Peyer's patch (tissue), 4 donors: ENCODE measurements around the gene ADGRL4. TPM values are rescaled to one million over a fixed set of nuclear protein-coding genes. Genes with fewer than 3 reads are reported as not detected.

Experiments used
- DNase-seq, 3 donors: peaks; one replicate each; pipeline ENCODE4 v3.0.0-alpha.2; 2017 to 2019
- H3K27ac ChIP-seq, 4 donors: fragments of 200-600 bp; sonication (generic); one replicate each; pipeline ENCODE4 v1.5.1; 2016 to 2019
- H3K27me3 ChIP-seq, 2 donors: fragments of 200-600 bp; sonication (generic); one replicate each; pipeline ENCODE4 v1.5.1; 2019
- H3K36me3 ChIP-seq, 3 donors: fragments of 200-600 bp; sonication (generic); one replicate each; pipeline ENCODE4 v1.5.1; 2016 to 2019
- H3K4me1 ChIP-seq, 4 donors: fragments of 200-600 bp; sonication (generic); one replicate each; pipeline ENCODE4 v1.5.1; 2016 to 2019
- H3K4me3 ChIP-seq, 4 donors: fragments of 200-600 bp; sonication (generic); 1 replicate in 3 of 4; 2 replicates in 1 of 4; pipeline ENCODE4 v1.5.1; 2016 to 2019; ENCODE audit warnings: mild to moderate bottlenecking in 1 of 4
- H3K9me3 ChIP-seq, 4 donors: fragments of 200-600 bp; sonication (generic); one replicate each; pipeline ENCODE4 v1.5.1; 2016 to 2019; ENCODE audit warnings: mild to moderate bottlenecking in 1 of 4
- CTCF ChIP-seq, 6 experiments: fragments of 450-650 bp in 4 of 6; fragments of 200-600 bp in 2 of 6; sonication (generic) in 1 of 6; IDR thresholded peaks; one replicate each; pipeline ENCODE4 v1.5.1; 2017 to 2019; ENCODE audit warnings: antibody characterized with exemption in 6 of 6, mild to moderate bottlenecking in 3 of 6, moderate library complexity in 1 of 6
- POLR2A ChIP-seq, 2 donors: fragments of 450-650 bp; IDR thresholded peaks; one replicate each; pipeline ENCODE4 v1.5.1; 2017; ENCODE audit warnings: antibody characterized with exemption in 2 of 2, mild to moderate bottlenecking in 2 of 2, moderate library complexity in 2 of 2
- total RNA-seq, 4 donors: library from RNA; depleted of rRNA; stranded (reverse); fragments of >200 nt; gene quantifications; one replicate each; pipeline ENCODE4 v1.1.0, GENCODE V29; 2016

ADGRL4 gene
- total RNA-seq, 4 donors from 2014 or later: 3.1 to 6.6 (median 4.1) TPM

GRCh38 chr1:78958711-78959110 is 47.8 kb downstream of the ADGRL4 start:
- no peak for TF ChIP-seq POLR2A (IDR thresholded peaks at IDR 0.05)
- TF ChIP-seq CTCF (IDR thresholded peaks at IDR 0.05): no peak

GRCh38 chr1:78950826-78951225 is 55.7 kb downstream of the ADGRL4 start:
- TF ChIP-seq CTCF (IDR thresholded peaks at IDR 0.05) (no peak), POLR2A (IDR thresholded peaks at IDR 0.05) (no peak)
- H3K36me3 ChIP-seq: no peaks in the 10 kb centered on the region
- H3K4me3 ChIP-seq: no peak overlapping the region
- H3K9me3 ChIP-seq: no peaks in the 10 kb centered on the region
- DNase-seq: no peak
- H3K27me3 ChIP-seq: no peaks in the 10 kb centered on the region
- no peak overlapping the region for H3K27ac ChIP-seq
- no peaks in the 10 kb centered on the region for H3K4me1 ChIP-seq

More at GRCh38 chr1:78958711-78959110, 47.8 kb downstream of the ADGRL4 start:
- Histone ChIP-seq H3K4me1 (no peaks in the 10 kb centered on the region), H3K27ac (no peak overlapping the region), H3K27me3 (no peaks in the 10 kb centered on the region), H3K4me3 (no peak overlapping the region), H3K9me3 (no peaks in the 10 kb centered on the region), H3K36me3 (no peaks in the 10 kb centered on the region)
- DNase-seq: no peak

GRCh38 chr1:78949227-78949626 is 57.3 kb downstream of the ADGRL4 start:
- DNase-seq: no peak
- no peak for TF ChIP-seq POLR2A (IDR thresholded peaks at IDR 0.05)
- TF ChIP-seq CTCF (IDR thresholded peaks at IDR 0.05): no peak

GRCh38 chr1:78919150-78919549 is 87.4 kb downstream of the ADGRL4 start:
- H3K36me3 ChIP-seq: no peaks in the 10 kb centered on the region
- H3K4me3 ChIP-seq: no peak overlapping the region
- no peaks in the 10 kb centered on the region for H3K9me3 ChIP-seq
- H3K27ac ChIP-seq: no peak overlapping the region
- no peaks in the 10 kb centered on the region for H3K27me3 ChIP-seq
- TF ChIP-seq CTCF (IDR thresholded peaks at IDR 0.05) (no peak), POLR2A (IDR thresholded peaks at IDR 0.05) (no peak)
- no peaks in the 10 kb centered on the region for H3K4me1 ChIP-seq
- DNase-seq: no peak

More at GRCh38 chr1:78949227-78949626, 57.3 kb downstream of the ADGRL4 start:
- no peaks in the 10 kb centered on the region for H3K36me3 ChIP-seq
- no peaks in the 10 kb centered on the region for H3K4me1 ChIP-seq
- H3K9me3 ChIP-seq: no peaks in the 10 kb centered on the region
- no peaks in the 10 kb centered on the region for H3K27me3 ChIP-seq
- no peak overlapping the region for H3K4me3 ChIP-seq
- H3K27ac ChIP-seq: no peak overlapping the region

- TF ChIP-seq CTCF (IDR thresholded peaks at IDR 0.05) (no peak), POLR2A (IDR thresholded peaks at IDR 0.05) (no peak)
- Histone ChIP-seq H3K9me3 (no peaks in the 10 kb centered on the region), H3K36me3 (no peaks in the 10 kb centered on the region), H3K4me3 (no peak overlapping the region), H3K27ac (no peak overlapping the region), H3K4me1 (no peaks in the 10 kb centered on the region), H3K27me3 (no peaks in the 10 kb centered on the region)
- no peak for DNase-seq
Measured at GRCh38 chr1:78918157-78918556, 88.4 kb downstream of the ADGRL4 start.

- DNase-seq: no peak
- TF ChIP-seq POLR2A (IDR thresholded peaks at IDR 0.05) (no peak), CTCF (IDR thresholded peaks at IDR 0.05) (no peak)
- no peak overlapping the region for H3K4me3 ChIP-seq
Measured at GRCh38 chr1:78916986-78917385, 89.5 kb downstream of the ADGRL4 start.

More at GRCh38 chr1:78916986-78917385, 89.5 kb downstream of the ADGRL4 start:
- Histone ChIP-seq H3K27ac (no peak overlapping the region), H3K36me3 (no peaks in the 10 kb centered on the region), H3K27me3 (no peaks in the 10 kb centered on the region), H3K4me1 (no peaks in the 10 kb centered on the region), H3K9me3 (no peaks in the 10 kb centered on the region)
